ENCODE results near the gene SEMA4D.

SEMA4D gene

DNA sequence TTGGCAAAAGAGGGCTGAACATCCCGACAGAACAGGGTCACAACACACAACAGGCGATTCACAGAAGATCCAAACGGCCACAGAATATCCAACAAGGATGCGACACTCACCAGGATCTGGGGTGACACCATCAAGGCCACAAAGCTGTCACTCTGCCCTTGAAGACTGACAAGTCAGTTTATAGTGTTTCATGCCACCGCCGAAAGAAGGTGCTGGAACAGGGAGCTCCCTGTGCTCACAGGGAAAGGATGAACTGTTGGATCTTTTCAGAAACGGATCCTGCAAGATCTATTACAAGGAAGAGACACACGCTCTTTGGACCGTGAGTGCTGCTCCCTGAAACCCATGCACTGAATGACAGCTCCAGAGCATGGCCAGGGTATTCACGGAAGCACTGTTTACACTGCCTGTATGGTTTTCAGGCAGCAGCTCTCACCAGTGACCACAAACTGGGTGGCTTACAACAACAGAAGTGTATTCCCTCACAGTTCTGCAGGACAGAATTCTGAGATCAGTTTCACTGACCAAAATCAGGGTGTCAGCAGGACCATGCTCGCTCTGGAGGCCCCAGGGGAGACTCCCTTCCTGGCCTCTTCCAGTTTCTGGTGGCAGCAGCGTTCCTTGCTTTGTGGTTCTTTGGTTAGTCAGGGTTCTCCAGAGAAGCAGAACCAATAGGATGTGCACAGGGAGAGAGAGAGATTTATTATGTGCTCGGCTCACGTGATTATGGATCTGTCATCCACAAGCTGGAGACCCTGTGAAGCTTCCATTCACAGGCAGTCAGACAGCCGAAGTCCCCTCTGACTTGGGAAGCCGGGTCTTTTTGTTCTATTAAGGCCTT, 52.8 kb downstream of the SEMA4D start:
- TF ChIP-seq, protein P1, sequence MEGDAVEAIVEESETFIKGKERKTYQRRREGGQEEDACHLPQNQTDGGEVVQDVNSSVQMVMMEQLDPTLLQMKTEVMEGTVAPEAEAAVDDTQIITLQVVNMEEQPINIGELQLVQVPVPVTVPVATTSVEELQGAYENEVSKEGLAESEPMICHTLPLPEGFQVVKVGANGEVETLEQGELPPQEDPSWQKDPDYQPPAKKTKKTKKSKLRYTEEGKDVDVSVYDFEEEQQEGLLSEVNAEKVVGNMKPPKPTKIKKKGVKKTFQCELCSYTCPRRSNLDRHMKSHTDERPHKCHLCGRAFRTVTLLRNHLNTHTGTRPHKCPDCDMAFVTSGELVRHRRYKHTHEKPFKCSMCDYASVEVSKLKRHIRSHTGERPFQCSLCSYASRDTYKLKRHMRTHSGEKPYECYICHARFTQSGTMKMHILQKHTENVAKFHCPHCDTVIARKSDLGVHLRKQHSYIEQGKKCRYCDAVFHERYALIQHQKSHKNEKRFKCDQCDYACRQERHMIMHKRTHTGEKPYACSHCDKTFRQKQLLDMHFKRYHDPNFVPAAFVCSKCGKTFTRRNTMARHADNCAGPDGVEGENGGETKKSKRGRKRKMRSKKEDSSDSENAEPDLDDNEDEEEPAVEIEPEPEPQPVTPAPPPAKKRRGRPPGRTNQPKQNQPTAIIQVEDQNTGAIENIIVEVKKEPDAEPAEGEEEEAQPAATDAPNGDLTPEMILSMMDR (IDR thresholded peaks at IDR 0.05; ENCODE audit: low read depth, low read length, missing control alignments), result no peak
- no peak overlapping the region for H3K4me3 ChIP-seq (replicated peaks; ENCODE audit: low read depth, low read length)
- no peak for DNase-seq (ENCODE audit: extremely low read depth, low read depth)

DNA sequence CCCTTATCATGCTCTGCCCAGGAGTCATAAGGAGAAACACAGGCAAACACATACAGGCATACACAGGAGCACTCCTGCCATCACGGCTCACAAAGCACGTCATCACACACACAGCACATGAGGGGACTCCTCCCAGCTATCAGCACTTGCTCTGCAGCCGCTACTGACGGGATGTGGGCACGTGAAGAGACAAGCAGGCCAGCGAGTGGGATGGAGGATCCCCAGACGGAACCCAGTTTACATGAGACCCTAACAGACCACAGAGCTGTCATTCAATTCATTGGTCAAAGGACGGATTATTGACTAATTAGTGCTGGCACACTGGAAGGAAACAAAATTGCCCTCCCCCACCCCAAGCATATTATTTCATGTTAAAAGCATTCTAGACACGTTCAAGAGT, 53.6 kb downstream of the SEMA4D start:
- no peak overlapping the region for H3K4me3 ChIP-seq (replicated peaks; ENCODE audit: low read depth, low read length)
- DNase-seq (ENCODE audit: extremely low read depth, low read depth), result no peak
- TF ChIP-seq, protein P1 (IDR thresholded peaks at IDR 0.05; ENCODE audit: low read depth, low read length, missing control alignments), result no peak

DNA sequence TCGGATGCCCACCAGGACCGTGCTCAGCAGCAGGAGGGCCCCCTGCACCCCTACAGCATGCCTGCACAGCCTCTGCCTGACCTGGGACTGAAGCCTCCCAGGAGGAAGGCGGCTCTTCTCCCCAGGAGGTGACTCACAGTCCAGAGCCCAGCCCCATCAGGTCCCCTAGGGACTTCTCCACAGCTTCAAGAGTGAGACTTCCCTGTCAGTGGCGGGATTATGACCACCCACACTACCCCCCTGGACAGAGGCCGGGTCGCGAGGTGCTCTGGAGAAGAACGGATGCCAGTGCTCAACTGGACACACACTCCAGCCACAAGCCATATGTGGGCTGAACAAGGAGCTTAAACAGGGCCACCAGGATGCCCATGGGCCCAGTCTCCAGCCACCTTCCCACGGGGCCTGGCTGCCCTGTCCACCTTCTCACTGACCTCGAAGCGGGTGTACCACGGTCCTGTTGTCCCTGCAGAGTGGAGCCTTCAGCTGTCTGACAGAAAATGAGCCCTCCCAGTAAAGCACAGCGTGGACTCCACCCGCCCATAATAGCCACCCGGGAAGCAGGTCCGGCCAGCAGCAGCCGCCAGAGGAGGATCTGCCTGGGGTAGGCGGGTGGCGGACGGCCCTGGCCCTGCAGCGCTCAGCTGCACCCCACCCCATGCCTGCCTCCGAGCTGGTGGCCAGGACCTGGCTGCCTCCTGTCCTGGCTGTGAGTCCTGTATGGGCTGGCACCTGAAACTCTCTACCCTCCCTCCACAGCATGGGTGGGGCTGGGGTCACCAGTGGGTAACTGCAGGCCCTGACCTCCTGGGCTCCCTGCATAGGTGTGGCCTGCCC, 54.7 kb downstream of the SEMA4D start:
- TF ChIP-seq, protein P1 (IDR thresholded peaks at IDR 0.05; ENCODE audit: low read depth, low read length, missing control alignments), result no peak
- DNase-seq (ENCODE audit: extremely low read depth, low read depth), result no peak
- H3K4me3 ChIP-seq (replicated peaks; ENCODE audit: low read depth, low read length), result no peak overlapping the region

DNA sequence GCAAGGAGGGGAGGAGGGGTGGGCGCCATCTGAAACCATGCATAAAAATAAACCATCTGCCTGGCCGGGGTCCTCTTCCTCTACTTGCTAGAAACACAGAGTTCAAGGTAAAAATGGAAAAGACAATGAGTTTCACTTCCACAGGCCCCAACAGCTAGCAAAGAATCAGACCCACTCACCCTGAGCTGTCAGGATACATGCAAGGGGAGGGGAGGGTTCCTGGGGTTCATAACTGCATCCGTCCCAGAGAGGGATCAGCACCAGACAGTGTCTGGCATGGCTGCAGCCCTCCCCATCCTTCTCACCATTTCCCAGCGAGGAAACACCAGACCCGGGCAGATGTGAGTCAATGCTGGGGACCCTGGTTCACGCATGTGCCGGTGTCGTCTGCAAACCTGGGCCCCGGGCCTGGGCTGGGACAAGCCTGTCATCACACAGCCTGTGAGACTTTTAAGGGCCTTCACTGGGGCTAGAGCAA, 55.4 kb downstream of the SEMA4D start:
- no peak overlapping the region for H3K4me3 ChIP-seq (replicated peaks; ENCODE audit: low read depth, low read length)
- TF ChIP-seq, protein P1 (IDR thresholded peaks at IDR 0.05; ENCODE audit: low read depth, low read length, missing control alignments), result no peak
- DNase-seq (ENCODE audit: extremely low read depth, low read depth), result no peak

DNA sequence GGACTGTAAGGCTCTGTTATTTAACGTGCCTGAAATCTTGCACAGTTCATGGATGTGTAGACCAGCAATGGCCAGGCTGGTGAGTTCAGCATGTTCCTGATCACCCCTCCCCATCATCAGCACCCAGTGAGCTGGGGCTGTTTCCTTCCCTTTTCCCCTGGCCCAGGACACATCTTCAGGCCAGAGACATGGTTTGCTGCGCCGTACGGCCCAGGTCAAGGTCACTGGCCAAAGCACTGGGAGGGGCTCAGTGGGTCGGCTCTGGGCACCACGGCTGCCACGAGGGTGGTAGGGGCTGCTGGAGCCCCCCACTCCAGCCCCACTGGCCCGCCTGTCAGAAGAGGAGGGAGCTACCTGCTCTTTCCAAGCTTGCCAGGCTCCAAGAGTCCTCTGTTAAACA, 55.9 kb downstream of the SEMA4D start:
- H3K4me3 ChIP-seq (replicated peaks; ENCODE audit: low read depth, low read length), result no peak overlapping the region
- TF ChIP-seq, protein P1 (IDR thresholded peaks at IDR 0.05; ENCODE audit: low read depth, low read length, missing control alignments), result no peak
- no peak for DNase-seq (ENCODE audit: extremely low read depth, low read depth)

DNA sequence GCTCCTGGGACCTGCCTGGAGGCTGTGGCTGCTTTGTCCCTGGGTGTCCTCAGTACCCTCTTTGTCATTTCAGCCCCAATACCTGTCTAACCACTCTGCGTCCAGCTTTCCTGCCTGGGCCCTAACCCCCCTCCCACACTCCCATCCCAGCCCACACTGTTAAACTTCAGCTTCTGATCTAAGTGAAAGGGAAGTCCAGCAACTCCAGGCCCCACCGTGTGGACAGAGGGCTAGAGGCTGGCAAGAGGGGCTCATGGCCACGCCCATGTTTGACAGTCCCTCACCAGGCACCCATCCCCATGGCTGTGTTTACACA, 56.3 kb downstream of the SEMA4D start:
- no peak overlapping the region for H3K4me3 ChIP-seq (replicated peaks; ENCODE audit: low read depth, low read length)
- DNase-seq (ENCODE audit: extremely low read depth, low read depth), result no peak
- TF ChIP-seq, protein P1 (IDR thresholded peaks at IDR 0.05; ENCODE audit: low read depth, low read length, missing control alignments), result no peak
